IMR-90 (cell line): Measurements from ENCODE around the gene CCDC170. TPM values are rescaled to one million over a fixed set of nuclear protein-coding genes. Genes with fewer than 3 reads are reported as not detected.

Experiments
- ATAC-seq: fragments of 200-7000 bp; cut with Tn5 transposase; 2 replicates; pipeline ENCODE4 v1.9.1; 2020; ENCODE audit warnings: low read depth, mild to moderate bottlenecking, moderate library complexity
- BruUV-seq: library from RNA; stranded (reverse); fragments of 400-500 nt; replicated peaks from 2 replicates; lab custom pipeline; 2021; lab: Mats Ljungman, UMichigan
- CTCF ChIA-PET: fragments of 300-600 bp; formaldehyde crosslinking; extraction: SDS; loops from one replicate; lab custom pipeline; 2021; ENCODE audit warnings: antibody characterized with exemption; lab: Yijun Ruan, JAX
- POLR2A ChIA-PET: fragments of 300-600 bp; sonication (Branson Sonifier 250); formaldehyde crosslinking; loops from one replicate; lab custom pipeline; 2022; ENCODE audit warnings: antibody characterized with exemption; ENCODE audit not compliant: unreplicated experiment; lab: Charles Lee
- DNase-seq: peaks from one replicate; pipeline ENCODE4 v3.0.0; 2013
- H2AFZ ChIP-seq: replicated peaks from 2 replicates; pipeline ENCODE3; 2013; ENCODE audit warnings: low read length, mild to moderate bottlenecking; ENCODE audit not compliant: poor library complexity
- H2AK5ac ChIP-seq: 2 replicates; pipeline ENCODE4 v1.6.1; 2013; ENCODE audit warnings: low read depth, low read length, inconsistent platforms
- H2AK9ac ChIP-seq: replicated peaks from 2 replicates; pipeline ENCODE3; 2013; ENCODE audit warnings: mild to moderate bottlenecking, low read depth, low read length, moderate library complexity; ENCODE audit not compliant: poor library complexity
- H2BK120ac ChIP-seq: 2 replicates; pipeline ENCODE4 v1.6.1; 2013; ENCODE audit warnings: low read depth, low read length, inconsistent platforms
- H2BK15ac ChIP-seq: 3 replicates; pipeline ENCODE4 v1.6.1; 2013; ENCODE audit warnings: low read depth, low read length, inconsistent platforms
- H2BK20ac ChIP-seq: 2 replicates; pipeline ENCODE4 v1.6.1; 2013; ENCODE audit warnings: low read depth, mild to moderate bottlenecking, inconsistent platforms, low read length, moderate library complexity
- H2BK5ac ChIP-seq: 2 replicates; pipeline ENCODE4 v1.6.1; 2013; ENCODE audit warnings: mild to moderate bottlenecking, low read depth, low read length, inconsistent platforms; ENCODE audit not compliant: poor library complexity, severe bottlenecking
- H3K14ac ChIP-seq: replicated peaks from 2 replicates; pipeline ENCODE4 v1.6.1; 2013; ENCODE audit warnings: low read depth, low read length, inconsistent platforms
- H3K18ac ChIP-seq: 2 replicates; pipeline ENCODE4 v1.6.1; 2013; ENCODE audit warnings: low read depth, low read length, control low read depth
- H3K23ac ChIP-seq: 2 replicates; pipeline ENCODE4 v1.6.1; 2013; ENCODE audit warnings: low read depth, low read length, inconsistent platforms
- H3K27ac ChIP-seq: 2 replicates; pipeline ENCODE4 v1.5.1; 2013; ENCODE audit warnings: mild to moderate bottlenecking, control low read depth, low read length; ENCODE audit not compliant: insufficient read depth
- H3K27me3 ChIP-seq: 2 replicates; pipeline ENCODE4 v1.6.1; 2013; ENCODE audit warnings: low read length; ENCODE audit not compliant: control insufficient read depth, insufficient read depth
- H3K36me3 ChIP-seq: 2 replicates; pipeline ENCODE4 v1.6.1; 2013; ENCODE audit warnings: low read length, mixed read lengths; ENCODE audit not compliant: control insufficient read depth, insufficient read depth
- H3K4ac ChIP-seq: 2 replicates; pipeline ENCODE4 v1.6.1; 2013; ENCODE audit warnings: low read depth, low read length, inconsistent platforms
- H3K4me1 ChIP-seq: 2 replicates; pipeline ENCODE4 v1.6.1; 2013; ENCODE audit warnings: low read length, mixed read lengths; ENCODE audit not compliant: control insufficient read depth, insufficient read depth
- H3K4me2 ChIP-seq: 2 replicates; pipeline ENCODE4 v1.6.1; 2013; ENCODE audit warnings: low read depth, mild to moderate bottlenecking, control low read depth, low read length, moderate library complexity
- H3K4me3 ChIP-seq: 2 replicates; pipeline ENCODE4 v1.5.1; 2013; ENCODE audit warnings: low read depth, mild to moderate bottlenecking, control low read depth, low read length, moderate library complexity; ENCODE audit not compliant: insufficient read depth
- H3K56ac ChIP-seq: 2 replicates; pipeline ENCODE4 v1.6.1; 2013; ENCODE audit warnings: low read length, inconsistent platforms; ENCODE audit not compliant: insufficient read depth; ENCODE audit errors: extremely low read depth
- H3K79me1 ChIP-seq, 2 experiments: 2 replicates each; pipeline ENCODE4 v1.6.1; 2013; ENCODE audit warnings: low read length in 2 of 2, inconsistent platforms in 1 of 2, low read depth in 1 of 2
- H3K9ac ChIP-seq: 2 replicates; pipeline ENCODE4 v1.6.1; 2013; ENCODE audit warnings: low read depth, low read length, control low read depth
- H3K9me1 ChIP-seq: 2 replicates; pipeline ENCODE4 v1.6.1; 2013; ENCODE audit warnings: low read length, inconsistent platforms; ENCODE audit not compliant: insufficient read depth
- H3K9me3 ChIP-seq: 2 replicates; pipeline ENCODE4 v1.6.1; 2013; ENCODE audit warnings: low read length; ENCODE audit not compliant: control insufficient read depth, insufficient read depth
- H4K20me1 ChIP-seq: 2 replicates; pipeline ENCODE4 v1.6.1; 2013; ENCODE audit warnings: low read length, inconsistent platforms; ENCODE audit not compliant: insufficient read depth
- H4K5ac ChIP-seq: 2 replicates; pipeline ENCODE4 v1.6.1; 2013; ENCODE audit warnings: mild to moderate bottlenecking, low read depth, low read length, control low read depth
- H4K8ac ChIP-seq, 2 experiments: 2 replicates each; pipeline ENCODE4 v1.6.1; 2013; ENCODE audit warnings: low read depth in 2 of 2, low read length in 2 of 2, control low read depth in 1 of 2, inconsistent platforms in 1 of 2
- H4K91ac ChIP-seq: 2 replicates; pipeline ENCODE4 v1.6.1; 2013; ENCODE audit warnings: low read depth, low read length, inconsistent platforms; ENCODE audit not compliant: insufficient read depth
- BHLHE40 ChIP-seq: fragments of 150-350 bp; IDR thresholded peaks from 2 replicates; pipeline ENCODE4 v1.6.1; 2016; ENCODE audit warnings: mild to moderate bottlenecking, low read depth, low read length
- CEBPB ChIP-seq: IDR thresholded peaks from 2 replicates; pipeline ENCODE4 v1.6.1; 2012; ENCODE audit warnings: low read depth, low read length, improper control_type of control experiment
- CHD1 ChIP-seq: IDR thresholded peaks from 2 replicates; pipeline ENCODE4 v1.6.1; 2012; ENCODE audit warnings: low read depth, low read length, improper control_type of control experiment
- CTCF ChIP-seq: conservative IDR thresholded peaks from 2 replicates; pipeline ENCODE4 v1.5.1; 2012; ENCODE audit warnings: mild to moderate bottlenecking, low read depth, low read length, improper control_type of control experiment
- ELK1 ChIP-seq: fragments of 150-350 bp; IDR thresholded peaks from 2 replicates; pipeline ENCODE4 v1.6.1; 2016; ENCODE audit warnings: low read depth, mild to moderate bottlenecking, low read length, moderate library complexity, borderline replicate concordance
- FOS ChIP-seq: fragments of 150-350 bp; IDR thresholded peaks from 2 replicates; pipeline ENCODE4 v1.6.1; 2016; ENCODE audit warnings: low read depth, low read length
- MAFK ChIP-seq: IDR thresholded peaks from 2 replicates; pipeline ENCODE4 v1.6.1; 2012; ENCODE audit warnings: low read depth, low read length, improper control_type of control experiment
- MAZ ChIP-seq: IDR thresholded peaks from 2 replicates; pipeline ENCODE4 v1.6.1; 2012; ENCODE audit warnings: low read depth, mild to moderate bottlenecking, low read length, improper control_type of control experiment, moderate library complexity, borderline replicate concordance
- MXI1 ChIP-seq: IDR thresholded peaks from 2 replicates; pipeline ENCODE4 v1.6.1; 2012; ENCODE audit warnings: low read depth, mild to moderate bottlenecking, low read length, moderate library complexity, borderline replicate concordance
- NFE2L2 ChIP-seq: fragments of 150-350 bp; IDR thresholded peaks from 2 replicates; pipeline ENCODE4 v1.6.1; 2016; ENCODE audit warnings: low read depth, mild to moderate bottlenecking, low read length
- POLR2A ChIP-seq: IDR thresholded peaks from 2 replicates; pipeline ENCODE4 v1.6.1; 2012; ENCODE audit warnings: mild to moderate bottlenecking, low read depth, low read length
- RAD21 ChIP-seq: IDR thresholded peaks from 2 replicates; pipeline ENCODE4 v1.6.1; 2012; ENCODE audit warnings: low read length, improper control_type of control experiment
- RCOR1 ChIP-seq: IDR thresholded peaks from 2 replicates; pipeline ENCODE4 v1.6.1; 2012; ENCODE audit warnings: mild to moderate bottlenecking, low read length, improper control_type of control experiment; ENCODE audit not compliant: insufficient replicate concordance
- RFX5 ChIP-seq: IDR thresholded peaks from 2 replicates; pipeline ENCODE4 v1.8.0; 2012; ENCODE audit warnings: low read depth, mild to moderate bottlenecking, low read length, moderate library complexity
- SMC3 ChIP-seq: fragments of 150-350 bp; IDR thresholded peaks from 2 replicates; pipeline ENCODE4 v1.6.1; 2016; ENCODE audit warnings: low read depth, mild to moderate bottlenecking, antibody characterized with exemption, low read length, moderate library complexity
- WGBS, 2 experiments: methylation state at CpG; one replicate each; pipeline versions ENCODE4 v1.1.5 to v1.1.7; 2013; ENCODE audit warnings: missing lambda C conversion rate in 2 of 2; ENCODE audit not compliant: insufficient read length in 1 of 2; ENCODE audit errors: extremely low coverage in 2 of 2; 5-methylcytosine and 5-hydroxymethylcytosine counted together
- dilution Hi-C: fragments of 300-500 bp; cut with HindIII; formaldehyde crosslinking; loops from one replicate; pipeline ENCODE4 v1.14.3; 2018; ENCODE audit warnings: low sequenced_read_pairs; ENCODE audit not compliant: unreplicated experiment
- in situ Hi-C: fragments of 300-500 bp; cut with MboI; formaldehyde crosslinking; loops from 3 replicates; pipeline ENCODE4 v1.14.3; 2019; ENCODE audit warnings: low sequenced_read_pairs, inconsistent platforms, mixed read lengths
- intact Hi-C: fragments of 100-400 bp; cut with micrococcal nuclease; formaldehyde crosslinking; loops from 2 replicates; pipeline ENCODE4 v1.10.0; 2022
- polyA plus RNA-seq, 3 experiments: library from polyadenylated mRNA; depleted of rRNA; stranded (reverse); fragments of >200 nt; gene quantifications; 2 replicates each; pipeline ENCODE4 v1.2.3, GENCODE V29; 2012; ENCODE audit warnings: low replicate concordance in 1 of 3
- total RNA-seq: library from RNA; depleted of rRNA; stranded (reverse); fragments of >200 nt; gene quantifications from 2 replicates; pipeline ENCODE4 v1.2.3, GENCODE V29; 2012
- TF ChIP-seq, protein P1 (sequence below): fragments of 150-350 bp; IDR thresholded peaks from 2 replicates; pipeline ENCODE4 v1.6.1; 2017; ENCODE audit warnings: mild to moderate bottlenecking, antibody characterized with exemption, low read length, low read depth

The CCDC170 gene
- total and polyA plus RNA-seq, 2 of the 4 experiments (the other 2 are of a cell fraction), result 0.12 to 0.54 TPM

DNA sequence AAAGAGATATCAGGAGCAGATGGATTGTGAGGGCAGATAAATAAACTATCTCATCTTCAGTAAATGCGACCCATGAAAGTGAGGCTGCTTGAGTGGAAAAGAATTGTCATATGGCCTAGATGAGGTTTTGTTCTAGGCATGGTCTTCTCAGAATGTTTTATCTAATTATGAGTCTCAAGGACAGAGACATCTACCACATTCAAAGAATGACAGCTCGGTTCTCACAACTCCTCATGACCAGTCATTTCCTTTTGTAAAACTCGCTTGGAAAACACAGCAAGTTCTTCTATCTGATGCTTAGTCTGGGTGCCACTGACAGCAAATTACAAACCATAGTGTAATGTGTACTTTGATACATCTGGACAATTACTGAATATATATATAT lies 140.5 kb downstream of the CCDC170 start:
- dilution Hi-C loops, result no loop called here
- CTCF ChIA-PET, result no interaction called here
- no peaks in the 10 kb centered on the region for H3K36me3 ChIP-seq
- H4K8ac ChIP-seq, result no peak overlapping the region
- H4K20me1 ChIP-seq, result no peaks in the 10 kb centered on the region
- no peaks in the 10 kb centered on the region for H3K4me1 ChIP-seq
- ATAC-seq (no peak), DNase-seq (no peak)
- H3K56ac ChIP-seq, result no peak overlapping the region
- H2BK5ac ChIP-seq, result no peak overlapping the region
- no peak overlapping the region for H2BK20ac ChIP-seq
- in situ Hi-C loops, result no loop called here
- H3K9me1 ChIP-seq, result no peaks in the 10 kb centered on the region
- H3K9ac ChIP-seq, result no peak overlapping the region
- no peak overlapping the region for H3K4me2 ChIP-seq
- no peak overlapping the region for H3K27ac ChIP-seq
- H4K91ac ChIP-seq, result no peak overlapping the region
- no peak overlapping the region for H2AK5ac ChIP-seq
- no peaks in the 10 kb centered on the region for H3K27me3 ChIP-seq
- H2BK120ac ChIP-seq, result no peak overlapping the region
- H3K4me3 ChIP-seq, result no peak overlapping the region
- POLR2A ChIA-PET, result no interaction called here
- no peak overlapping the region for H3K23ac ChIP-seq
- intact Hi-C loops, result no loop called here
- H3K9me3 ChIP-seq, result 0 out of 2 replicates have a peak, but pooled peaks cover 2% of the 10 kb centered on the region
- no peaks in the 10 kb centered on the region for H3K79me1 ChIP-seq
- no TSS peak for BruUV-seq
- no peak overlapping the region for H2AK9ac ChIP-seq
- H3K14ac ChIP-seq, result no peak overlapping the region
- H3K4ac ChIP-seq, result no peak overlapping the region
- H3K18ac ChIP-seq, result no peak overlapping the region
- no peak overlapping the region for H4K5ac ChIP-seq
- WGBS, 2 experiments, result no CpG with 5 or more reads among the region's 3 CpGs
- H2BK15ac ChIP-seq, result no peak overlapping the region
- no peak overlapping the region for H2AFZ ChIP-seq
- TF ChIP-seq NFE2L2, result no peak
- TF ChIP-seq, protein P1, sequence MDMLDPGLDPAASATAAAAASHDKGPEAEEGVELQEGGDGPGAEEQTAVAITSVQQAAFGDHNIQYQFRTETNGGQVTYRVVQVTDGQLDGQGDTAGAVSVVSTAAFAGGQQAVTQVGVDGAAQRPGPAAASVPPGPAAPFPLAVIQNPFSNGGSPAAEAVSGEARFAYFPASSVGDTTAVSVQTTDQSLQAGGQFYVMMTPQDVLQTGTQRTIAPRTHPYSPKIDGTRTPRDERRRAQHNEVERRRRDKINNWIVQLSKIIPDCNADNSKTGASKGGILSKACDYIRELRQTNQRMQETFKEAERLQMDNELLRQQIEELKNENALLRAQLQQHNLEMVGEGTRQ, result no peak
- TF ChIP-seq CHD1, result no peak
- no peak for TF ChIP-seq ELK1
- TF ChIP-seq POLR2A, result no peak
- no peak for TF ChIP-seq MAFK
- no peak for TF ChIP-seq CEBPB
- no peak for TF ChIP-seq CTCF
- TF ChIP-seq FOS, result no peak
- TF ChIP-seq RCOR1, result no peak
- no peak for TF ChIP-seq RFX5
- TF ChIP-seq SMC3, result no peak
- TF ChIP-seq BHLHE40, result no peak
- no peak for TF ChIP-seq MXI1
- TF ChIP-seq RAD21, result no peak
- no peak for TF ChIP-seq MAZ
